HG02943 (cell line): ENCODE measurements around the gene NEK11.

Experiments used
- ATAC-seq: cut with Tn5 transposase; IDR thresholded peaks from one replicate; pipeline ENCODE4 v1.9.1; 2021; ENCODE audit warnings: mild to moderate bottlenecking, low read depth, moderate library complexity; ENCODE audit not compliant: unreplicated experiment

The NEK11 gene

DNA sequence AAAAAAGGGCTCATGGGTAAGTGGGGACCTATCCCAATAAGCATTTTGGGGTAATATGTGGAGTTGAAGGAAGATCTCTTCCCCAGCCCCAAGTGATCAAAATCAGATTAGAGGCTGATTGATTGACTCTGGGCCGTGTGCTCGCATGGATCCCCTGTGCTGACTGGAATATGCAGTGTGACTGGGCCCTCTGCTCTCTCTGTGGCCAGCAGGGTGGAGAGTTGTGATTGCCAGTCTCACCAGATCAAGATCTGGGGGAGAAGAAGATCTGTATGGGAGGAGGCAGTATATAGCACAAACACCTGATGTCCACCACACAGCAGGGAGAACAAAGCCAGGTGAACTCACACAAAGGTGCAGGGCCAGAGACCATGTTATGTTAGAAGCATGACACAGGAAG lies 363.7 kb downstream of the NEK11 start:
- no peak for ATAC-seq

DNA sequence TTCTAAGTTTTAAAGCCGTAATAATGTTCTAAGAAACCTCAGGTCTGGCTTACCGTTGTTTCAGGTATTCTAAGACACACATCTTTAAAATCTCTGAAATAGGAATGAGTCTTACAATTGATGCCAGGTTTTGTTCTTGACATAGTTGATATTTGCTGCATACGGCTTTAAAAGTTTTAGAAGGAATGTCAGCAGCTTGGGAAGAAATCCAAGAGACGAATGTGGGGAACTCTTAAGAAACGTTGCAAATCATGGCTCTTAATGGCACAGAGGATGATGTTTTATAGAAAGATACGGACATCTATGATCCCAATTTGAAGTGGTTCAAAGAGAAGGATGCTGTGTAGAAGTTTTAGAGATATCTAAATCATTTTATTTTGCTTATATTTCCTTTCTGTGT lies 366.4 kb downstream of the NEK11 start:
- no peak for ATAC-seq

- ATAC-seq, result no peak
These were observed 367.2 kb downstream of the NEK11 start for GRCh38 chr3:131393868-131394267.

- no peak for ATAC-seq
These were observed 367.7 kb downstream of the NEK11 start for GRCh38 chr3:131394400-131394799.

GRCh38 chr3:131396170-131396569 lies 369.5 kb downstream of the NEK11 start:
- no peak for ATAC-seq

GRCh38 chr3:131397889-131398288 lies 371.2 kb downstream of the NEK11 start:
- ATAC-seq, result no peak
